Adrenal gland (tissue), 12 donors: ENCODE measurements around the gene MAP3K8. TPM values are rescaled to one million over a fixed set of nuclear protein-coding genes. Genes with fewer than 3 reads are reported as not detected.

Source experiments
- DNase-seq, 7 donors: peaks; one replicate each; pipeline ENCODE4 v3.0.0-alpha.2; 2019 to 2020
- H3K27ac ChIP-seq, 5 donors: fragments of 200-600 bp; sonication (generic) in 4 of 5; 1 replicate in 3 of 5; 2 replicates in 2 of 5; pipeline versions ENCODE4 v1.5.1 to v1.8.0; 2016 to 2020; ENCODE audit warnings: mild to moderate bottlenecking in 1 of 5
- H3K27me3 ChIP-seq: fragments of 200-600 bp; 2 replicates; pipeline ENCODE4 v1.8.0; 2021
- H3K36me3 ChIP-seq, 2 donors: fragments of 200-600 bp; replicated peaks in 1 of 2; 1 replicate in 1 of 2; 2 replicates in 1 of 2; pipeline versions ENCODE4 v1.5.1 to v1.8.0; 2018 to 2022
- H3K4me1 ChIP-seq, 2 donors: fragments of 200-600 bp; replicated peaks in 1 of 2; 1 replicate in 1 of 2; 2 replicates in 1 of 2; pipeline versions ENCODE4 v1.5.1 to v1.8.0; 2018 to 2021
- H3K4me3 ChIP-seq, 4 donors: fragments of 200-600 bp; sonication (generic) in 3 of 4; one replicate each; pipeline ENCODE4 v1.5.1; 2016 to 2018
- H3K9me3 ChIP-seq, 3 donors: fragments of 200-600 bp; sonication (generic) in 1 of 3; replicated peaks in 1 of 3; 1 replicate in 2 of 3; 2 replicates in 1 of 3; pipeline versions ENCODE4 v1.5.1 to v1.8.0; 2016 to 2021
- CTCF ChIP-seq, 6 experiments: fragments of 450-650 bp in 4 of 6; fragments of 200-600 bp in 2 of 6; sonication (generic) in 1 of 6; IDR thresholded peaks; 1 replicate in 5 of 6; 2 replicates in 1 of 6; pipeline versions ENCODE4 v1.5.1 to v1.8.0; 2016 to 2021; ENCODE audit warnings: antibody characterized with exemption in 6 of 6, mild to moderate bottlenecking in 2 of 6, moderate library complexity in 1 of 6
- POLR2A ChIP-seq, 2 donors: fragments of 450-650 bp; IDR thresholded peaks; one replicate each; pipeline ENCODE4 v1.6.1; 2017; ENCODE audit warnings: antibody characterized with exemption in 2 of 2, mild to moderate bottlenecking in 2 of 2, moderate library complexity in 1 of 2
- WGBS, 4 donors: extraction: QIAGEN DNeasy Blood & Tissue Kit in 2 of 4; methylation state at CpG; one replicate each; pipeline versions ENCODE4 v1.1.5 to v1.1.7; 2013 to 2017; 5-methylcytosine and 5-hydroxymethylcytosine counted together
- intact Hi-C, 2 donors: fragments of 100-400 bp; cut with DNase I; formaldehyde crosslinking; loops; one replicate each; pipeline versions ENCODE4 v1.14.1 to v1.15.0; 2022 to 2023
- polyA plus RNA-seq, 3 donors: library from polyadenylated mRNA; stranded (reverse); fragments of 200-250 nt in 2 of 3; fragments of 350-450 nt in 1 of 3; fragmentation: Illumina TruSeq in 1 of 3; extraction: RNeasy Lipid Tissue Mini Kit (QIAGEN cat#74804) in 1 of 3; gene quantifications; one replicate each; pipeline ENCODE4 v1.2.3, GENCODE V29; 2013 to 2014
- total RNA-seq, 9 donors: library from RNA; depleted of rRNA in 4 of 9; stranded (reverse); fragments of >200 nt in 4 of 9; fragments of 120-200 nt in 1 of 9; fragmentation: NEBNext Ultra II Directional in 1 of 9; extraction: Animal tissue kit (Norgen Biotek cat#: 25700) in 1 of 9; gene quantifications; one replicate each; pipeline versions ENCODE4 v1.1.0 to v1.2.4, GENCODE V29; 2013 to 2023
- donor health status: healthy with polysubstance abuse.
- donor health status: Bipolar disorder and iron deficiency.
- donor health status: DM: yes; HTN: yes; CAD: no.
- donor health status: DM: no; HTN: no; CAD: no.
- donor health status: DM: no; HTN: no; CAD: no.
- donor health status: DM: yes; HTN: yes; CAD: no.

MAP3K8 gene
- total and polyA plus RNA-seq, 12 donors: 2.0 to 58.0 (median 20.1) TPM

DNA sequence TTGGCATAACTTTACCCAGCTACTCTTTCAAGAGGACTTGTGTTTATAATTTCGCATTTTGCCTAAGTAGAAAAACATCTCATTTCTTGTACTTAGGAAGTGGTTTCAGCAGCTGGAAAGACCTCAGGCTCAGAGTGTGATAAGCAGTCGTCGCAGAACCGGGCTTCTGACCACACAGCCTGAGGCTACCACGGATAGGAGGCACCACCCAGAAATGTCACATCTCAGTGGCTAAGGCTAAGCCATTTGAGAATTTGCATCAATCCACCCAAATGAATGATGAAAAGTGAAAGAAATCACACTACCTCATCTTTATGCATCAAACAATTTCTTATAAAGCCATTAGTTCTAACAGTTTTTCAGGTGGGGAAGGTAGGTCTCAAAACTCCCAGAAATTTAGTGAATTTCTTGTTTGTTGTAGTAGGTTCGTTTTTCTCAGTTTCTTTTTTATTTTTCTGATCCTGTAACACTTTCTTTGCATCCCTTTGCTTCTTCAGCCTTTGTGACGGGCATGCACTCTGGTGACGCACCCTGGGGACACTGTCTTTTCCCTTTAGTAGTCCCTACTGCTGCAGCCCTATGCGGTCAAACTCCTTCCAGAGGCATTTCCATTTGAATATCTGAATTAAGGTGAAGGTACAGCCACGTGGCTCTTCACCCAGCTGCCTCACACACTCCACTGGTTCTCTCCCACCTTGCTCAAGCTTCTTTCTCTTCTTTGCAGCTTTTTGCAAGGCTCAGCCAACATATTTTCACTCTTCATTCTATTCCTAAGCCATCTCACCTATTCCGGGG is 68.5 kb downstream of the MAP3K8 start:
- Histone ChIP-seq H3K27me3 (no peaks in the 10 kb centered on the region), H3K9me3 (no peaks in the 10 kb centered on the region), H3K4me1 (peaks cover 0 to 4% of the 10 kb centered on the region in 2 donors), H3K27ac (no peak overlapping the region), H3K4me3 (no peak overlapping the region), H3K36me3 (no peaks in the 10 kb centered on the region)
- 53 to 57% (median 55%) methylated on average over 11 of the region's 11 CpGs for WGBS, 4 donors
- intact Hi-C loops: no loop called here
- peak in 1 of 7 donors; percentile 39 for DNase-seq
- TF ChIP-seq POLR2A (IDR thresholded peaks at IDR 0.05) (no peak), CTCF (IDR thresholded peaks at IDR 0.05) (no peak)

GRCh38 chr10:30503700-30504266 is 69.8 kb downstream of the MAP3K8 start:
- TF ChIP-seq CTCF (IDR thresholded peaks at IDR 0.05) (no peak), POLR2A (IDR thresholded peaks at IDR 0.05) (no peak)
- 69 to 86% (median 75%) methylated on average over 10 of the region's 10 CpGs for WGBS, 4 donors
- no peaks in the 10 kb centered on the region for H3K27me3 ChIP-seq
- peak in 3 of 7 donors; percentile 20 to 40 (median 22) for DNase-seq
- no peak overlapping the region for H3K4me3 ChIP-seq
- intact Hi-C loops: no loop called here
- H3K9me3 ChIP-seq: no peaks in the 10 kb centered on the region
- H3K4me1 ChIP-seq: no peaks in the 10 kb centered on the region
- no peaks in the 10 kb centered on the region for H3K36me3 ChIP-seq
- H3K27ac ChIP-seq: no peak overlapping the region

DNA sequence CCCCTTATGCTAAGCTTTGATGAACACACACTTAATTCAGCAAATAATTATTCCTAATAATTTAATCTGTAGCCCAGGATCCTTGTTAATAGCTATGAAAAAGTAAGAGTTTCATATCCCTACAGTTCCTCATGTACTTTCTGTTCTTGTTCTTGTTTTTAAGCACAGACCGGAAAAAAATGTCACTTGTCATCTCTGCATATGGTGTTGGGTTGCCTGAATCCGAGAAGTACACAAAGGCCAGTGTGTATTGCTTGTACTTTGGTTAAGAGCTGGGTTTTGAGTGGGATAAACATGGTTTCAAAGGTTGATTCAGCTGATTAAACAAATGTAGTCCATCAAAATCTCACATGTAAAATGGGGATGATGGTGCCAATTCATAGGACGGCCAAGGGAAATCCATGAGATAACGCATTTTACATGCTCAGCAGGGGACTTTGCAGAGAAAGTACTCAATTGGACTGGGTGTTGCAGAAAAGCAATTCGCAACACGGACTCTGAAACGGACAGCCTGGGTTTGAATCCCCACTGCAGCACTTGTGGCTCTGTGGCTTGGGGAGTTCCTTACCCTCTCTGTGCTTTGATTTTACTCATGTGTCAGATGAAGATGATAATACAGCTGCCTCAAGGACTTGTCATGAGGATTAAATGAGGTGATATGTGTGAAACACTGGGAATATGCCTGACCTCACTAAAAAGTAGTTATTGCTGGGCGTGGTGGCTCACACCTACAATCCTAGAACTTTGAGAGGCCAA is 71.7 kb downstream of the MAP3K8 start:
- intact Hi-C loops: no loop called here
- Histone ChIP-seq H3K27me3 (no peaks in the 10 kb centered on the region), H3K36me3 (no peaks in the 10 kb centered on the region), H3K4me1 (no peaks in the 10 kb centered on the region), H3K9me3 (no peaks in the 10 kb centered on the region), H3K27ac (peak overlapping the region in 4 of 5 donors; percentile 16 to 74 (median 47)), H3K4me3 (no peak overlapping the region)
- WGBS, 4 donors: 74 to 84% (median 83%) methylated on average over 8 of the region's 8 CpGs
- no peak for TF ChIP-seq POLR2A (IDR thresholded peaks at IDR 0.05)
- TF ChIP-seq CTCF (IDR thresholded peaks at IDR 0.05): no peak
- no peak for DNase-seq

DNA sequence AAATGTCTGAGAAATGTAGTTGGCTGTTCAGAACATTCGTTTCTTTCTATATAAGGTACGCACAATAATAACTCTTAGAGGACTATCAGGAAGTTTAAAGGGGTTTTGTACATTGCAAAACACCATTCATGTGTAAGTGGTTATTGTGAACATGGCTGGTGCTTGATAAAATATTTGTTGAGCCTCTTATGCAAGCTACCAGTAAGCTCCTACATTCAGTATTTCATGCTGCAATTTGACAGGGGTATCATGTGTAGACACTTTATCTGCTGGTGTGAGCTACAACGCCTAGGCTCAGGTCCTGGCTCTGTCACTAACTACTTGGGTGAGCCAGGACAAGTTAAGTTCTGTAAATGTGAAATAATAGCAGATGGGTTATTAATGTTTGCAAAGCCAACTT is 75.5 kb downstream of the MAP3K8 start:
- TF ChIP-seq POLR2A (IDR thresholded peaks at IDR 0.05) (no peak), CTCF (IDR thresholded peaks at IDR 0.05) (no peak)
- Histone ChIP-seq H3K4me3 (no peak overlapping the region), H3K27ac (no peak overlapping the region), H3K4me1 (no peaks in the 10 kb centered on the region), H3K36me3 (no peaks in the 10 kb centered on the region), H3K27me3 (no peaks in the 10 kb centered on the region), H3K9me3 (no peaks in the 10 kb centered on the region)
- 84 to 93% (median 87%) methylated on average over 3 of the region's 3 CpGs for WGBS, 4 donors
- intact Hi-C loops: no loop called here
- no peak for DNase-seq
